Loucy (cell line): ENCODE results near the gene SRRM3.

Experiments used
- H2AFZ ChIP-seq: fragments of 200-600 bp; sonication (generic); 2 replicates; pipeline ENCODE4 v1.6.0; 2016; ENCODE audit warnings: antibody characterized with exemption, mild to moderate bottlenecking, low read length, moderate library complexity
- H3F3A ChIP-seq: fragments of 200-600 bp; 2 replicates; pipeline ENCODE4 v1.6.0; 2016; ENCODE audit warnings: antibody characterized with exemption, low read depth, mild to moderate bottlenecking
- H3K27me3 ChIP-seq: fragments of 200-600 bp; sonication (generic); 2 replicates; pipeline ENCODE4 v1.6.1; 2014; ENCODE audit warnings: low read length, mild to moderate bottlenecking; ENCODE audit not compliant: insufficient read depth, poor library complexity, severe bottlenecking
- H3K36me3 ChIP-seq: fragments of 200-600 bp; sonication (generic); 2 replicates; pipeline ENCODE4 v1.6.1; 2016; ENCODE audit warnings: low read length; ENCODE audit not compliant: insufficient read depth
- H3K4me1 ChIP-seq: fragments of 200-600 bp; sonication (generic); 2 replicates; pipeline ENCODE4 v1.5.1; 2014; ENCODE audit warnings: low read length, mild to moderate bottlenecking; ENCODE audit not compliant: insufficient read depth, poor library complexity, severe bottlenecking
- H3K4me2 ChIP-seq: fragments of 200-600 bp; sonication (generic); 2 replicates; pipeline ENCODE4 v1.6.0; 2014; ENCODE audit warnings: antibody characterized with exemption, low read length, low read depth, mild to moderate bottlenecking; ENCODE audit not compliant: poor library complexity, severe bottlenecking
- H3K4me3 ChIP-seq: fragments of 200-600 bp; sonication (generic); 2 replicates; pipeline ENCODE4 v1.5.1; 2014; ENCODE audit warnings: low read length, mild to moderate bottlenecking, mixed read lengths; ENCODE audit not compliant: poor library complexity, severe bottlenecking
- H3K79me2 ChIP-seq: fragments of 200-600 bp; sonication (generic); 2 replicates; pipeline ENCODE4 v1.6.1; 2014; ENCODE audit warnings: low read length; ENCODE audit not compliant: insufficient read depth
- H3K9ac ChIP-seq: fragments of 200-600 bp; sonication (generic); 2 replicates; pipeline ENCODE4 v1.6.0; 2014; ENCODE audit warnings: mild to moderate bottlenecking, low read depth, low read length, moderate library complexity; ENCODE audit not compliant: poor library complexity, severe bottlenecking
- H3K9me2 ChIP-seq: fragments of 200-600 bp; sonication (generic); replicated peaks from 2 replicates; pipeline ENCODE4 v1.6.1; 2016; ENCODE audit warnings: low read depth, low read length, mixed read lengths
- H3K9me3 ChIP-seq: fragments of 200-600 bp; sonication (generic); 2 replicates; pipeline ENCODE4 v1.6.1; 2014; ENCODE audit warnings: mild to moderate bottlenecking, antibody characterized with exemption, low read length, low read depth; ENCODE audit not compliant: insufficient read depth
- H4K20me1 ChIP-seq: fragments of 200-600 bp; sonication (generic); 2 replicates; pipeline ENCODE4 v1.6.0; 2014; ENCODE audit warnings: antibody characterized with exemption, low read length, mild to moderate bottlenecking; ENCODE audit not compliant: insufficient read depth, poor library complexity, severe bottlenecking
- EZH2phosphoT487 ChIP-seq: fragments of 200-600 bp; IDR thresholded peaks from 2 replicates; pipeline ENCODE4 v1.6.1; 2018; ENCODE audit warnings: antibody characterized with exemption, mild to moderate bottlenecking, moderate library complexity, borderline replicate concordance
- TF ChIP-seq, protein P1 (sequence below): fragments of 200-600 bp; sonication (generic); conservative IDR thresholded peaks from 2 replicates; pipeline ENCODE4 v1.5.1; 2014; ENCODE audit warnings: mild to moderate bottlenecking, antibody characterized with exemption, low read length

Gene SRRM3

DNA sequence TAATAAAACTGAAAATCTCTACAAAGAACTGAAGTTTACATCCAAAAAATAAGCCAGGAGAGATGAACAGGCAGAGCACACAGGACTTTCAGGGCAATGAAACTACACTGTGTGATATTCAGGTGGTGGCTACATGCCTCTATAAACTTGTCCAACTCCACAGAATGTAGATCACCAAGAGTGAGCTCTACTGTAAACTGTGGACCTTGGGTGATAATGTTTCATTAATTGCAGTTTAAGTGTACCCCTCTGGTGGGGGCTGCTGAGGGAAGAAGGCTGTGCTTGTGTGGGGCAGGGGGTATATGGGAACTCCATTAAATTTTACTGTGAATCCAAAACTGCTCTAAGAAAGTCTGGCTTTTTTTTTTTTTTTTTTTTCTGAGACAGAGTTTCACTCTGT, 134.4 kb downstream of the SRRM3 start:
- Histone ChIP-seq H3K4me3 (no peak overlapping the region), H3K79me2 (peaks cover 100% of the 10 kb centered on the region), H3K9me2 (no peaks in the 10 kb centered on the region), H2AFZ (no peak overlapping the region), H3K27me3 (no peaks in the 10 kb centered on the region), H3K4me1 (peaks cover 3% of the 10 kb centered on the region), H3K9me3 (no peaks in the 10 kb centered on the region), H4K20me1 (peaks cover 98% of the 10 kb centered on the region), H3K4me2 (no peak overlapping the region), H3F3A (no peaks in the 10 kb centered on the region), H3K9ac (no peak overlapping the region), H3K36me3 (peaks cover 51% of the 10 kb centered on the region; the same call in 1 of the 2 replicates)
- TF ChIP-seq EZH2phosphoT487, result no peak
- TF ChIP-seq, protein P1, sequence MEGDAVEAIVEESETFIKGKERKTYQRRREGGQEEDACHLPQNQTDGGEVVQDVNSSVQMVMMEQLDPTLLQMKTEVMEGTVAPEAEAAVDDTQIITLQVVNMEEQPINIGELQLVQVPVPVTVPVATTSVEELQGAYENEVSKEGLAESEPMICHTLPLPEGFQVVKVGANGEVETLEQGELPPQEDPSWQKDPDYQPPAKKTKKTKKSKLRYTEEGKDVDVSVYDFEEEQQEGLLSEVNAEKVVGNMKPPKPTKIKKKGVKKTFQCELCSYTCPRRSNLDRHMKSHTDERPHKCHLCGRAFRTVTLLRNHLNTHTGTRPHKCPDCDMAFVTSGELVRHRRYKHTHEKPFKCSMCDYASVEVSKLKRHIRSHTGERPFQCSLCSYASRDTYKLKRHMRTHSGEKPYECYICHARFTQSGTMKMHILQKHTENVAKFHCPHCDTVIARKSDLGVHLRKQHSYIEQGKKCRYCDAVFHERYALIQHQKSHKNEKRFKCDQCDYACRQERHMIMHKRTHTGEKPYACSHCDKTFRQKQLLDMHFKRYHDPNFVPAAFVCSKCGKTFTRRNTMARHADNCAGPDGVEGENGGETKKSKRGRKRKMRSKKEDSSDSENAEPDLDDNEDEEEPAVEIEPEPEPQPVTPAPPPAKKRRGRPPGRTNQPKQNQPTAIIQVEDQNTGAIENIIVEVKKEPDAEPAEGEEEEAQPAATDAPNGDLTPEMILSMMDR, result no peak
